ENCODE results near the gene IL22RA2.

- TF ChIP-seq, protein P1, sequence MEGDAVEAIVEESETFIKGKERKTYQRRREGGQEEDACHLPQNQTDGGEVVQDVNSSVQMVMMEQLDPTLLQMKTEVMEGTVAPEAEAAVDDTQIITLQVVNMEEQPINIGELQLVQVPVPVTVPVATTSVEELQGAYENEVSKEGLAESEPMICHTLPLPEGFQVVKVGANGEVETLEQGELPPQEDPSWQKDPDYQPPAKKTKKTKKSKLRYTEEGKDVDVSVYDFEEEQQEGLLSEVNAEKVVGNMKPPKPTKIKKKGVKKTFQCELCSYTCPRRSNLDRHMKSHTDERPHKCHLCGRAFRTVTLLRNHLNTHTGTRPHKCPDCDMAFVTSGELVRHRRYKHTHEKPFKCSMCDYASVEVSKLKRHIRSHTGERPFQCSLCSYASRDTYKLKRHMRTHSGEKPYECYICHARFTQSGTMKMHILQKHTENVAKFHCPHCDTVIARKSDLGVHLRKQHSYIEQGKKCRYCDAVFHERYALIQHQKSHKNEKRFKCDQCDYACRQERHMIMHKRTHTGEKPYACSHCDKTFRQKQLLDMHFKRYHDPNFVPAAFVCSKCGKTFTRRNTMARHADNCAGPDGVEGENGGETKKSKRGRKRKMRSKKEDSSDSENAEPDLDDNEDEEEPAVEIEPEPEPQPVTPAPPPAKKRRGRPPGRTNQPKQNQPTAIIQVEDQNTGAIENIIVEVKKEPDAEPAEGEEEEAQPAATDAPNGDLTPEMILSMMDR (IDR thresholded peaks at IDR 0.05) = no peak
- TF ChIP-seq POLR2A (IDR thresholded peaks at IDR 0.05) = no peak
These were observed 1.4 kb downstream of the IL22RA2 start for GRCh38 chr6:137171824-137172733.

Measured in testis (tissue), 2 donors.